PFSK-1 (cell line): ENCODE data around the gene MTG2.

ENCODE experiments used
- POLR2AphosphoS5 ChIP-seq: IDR thresholded peaks from 2 replicates; pipeline ENCODE4 v1.6.1; 2012; ENCODE audit warnings: low read depth, mild to moderate bottlenecking, control low read depth, low read length, moderate library complexity
- TAF1 ChIP-seq: IDR thresholded peaks from 2 replicates; pipeline ENCODE4 v1.6.1; 2012; ENCODE audit warnings: low read length, control low read depth, borderline replicate concordance; ENCODE audit not compliant: insufficient read depth

DNA sequence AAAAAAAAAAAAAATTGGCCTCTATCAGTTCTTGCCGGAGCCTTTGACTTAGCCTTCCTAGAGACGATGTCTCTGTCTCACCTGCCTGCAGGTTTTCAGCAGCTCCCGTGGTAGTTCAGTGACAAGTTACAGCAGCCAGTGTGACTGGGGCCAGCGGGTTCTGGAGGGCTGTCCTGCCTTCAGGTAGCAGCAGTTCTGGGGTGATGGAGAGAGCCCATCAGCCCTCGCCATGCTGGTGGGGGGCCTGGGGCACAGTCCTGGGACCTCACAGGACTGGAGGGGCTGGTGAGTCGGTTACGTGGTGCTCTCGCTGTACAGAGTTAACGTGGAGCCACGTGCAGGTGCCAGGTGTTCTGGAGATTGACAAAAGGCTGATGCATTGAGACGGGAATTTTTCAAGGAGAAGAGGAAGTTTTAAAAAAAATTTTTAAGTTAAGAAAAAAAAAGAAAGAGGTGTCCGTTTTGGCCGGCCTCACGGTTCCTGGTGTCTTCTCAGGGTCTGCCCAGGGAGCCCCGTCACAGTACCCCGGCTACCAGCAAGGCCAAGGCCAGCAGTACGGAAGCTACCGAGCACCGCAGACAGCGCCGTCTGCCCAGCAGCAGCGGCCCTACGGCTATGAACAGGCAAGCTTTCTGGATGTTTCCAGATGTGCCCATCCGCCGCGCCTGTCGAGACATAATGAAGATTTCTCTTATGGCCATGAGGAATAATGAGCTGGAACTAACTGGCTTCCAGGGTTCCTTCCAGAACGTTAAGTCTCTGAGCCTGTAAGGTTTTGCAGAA lies 8.6 kb upstream of the MTG2 start:
- TF ChIP-seq POLR2AphosphoS5 (no peak), TAF1 (no peak)
